Brain microvascular endothelial cell (primary cell): ENCODE data around the gene PIAS4.

Experiments
- DNase-seq: peaks from one replicate; pipeline ENCODE4 v3.0.0-alpha.2; 2020
- H3K27ac ChIP-seq: fragments of 250-450 bp; sonication (Bioruptor Pico); 2 replicates; pipeline ENCODE4 v1.5.1; 2020; ENCODE audit warnings: mild to moderate bottlenecking, moderate library complexity
- H3K27me3 ChIP-seq: fragments of 250-450 bp; sonication (Bioruptor Pico); replicated peaks from 2 replicates; pipeline ENCODE4 v1.5.1; 2020; ENCODE audit warnings: mild to moderate bottlenecking
- H3K36me3 ChIP-seq: fragments of 250-450 bp; sonication (Bioruptor Pico); replicated peaks from 2 replicates; pipeline ENCODE4 v1.5.1; 2020; ENCODE audit warnings: mild to moderate bottlenecking
- H3K4me3 ChIP-seq: 2 replicates; pipeline ENCODE4 v1.5.1; 2011; ENCODE audit warnings: low read depth, mild to moderate bottlenecking, control low read depth, low read length, moderate library complexity
- in situ Hi-C: cut with HindIII; loops from 2 replicates; pipeline ENCODE4 v1.10.0; 2017; ENCODE audit warnings: low sequenced_read_pairs, low pct_ligation_motif_present
- TF ChIP-seq, protein P1 (sequence below): IDR thresholded peaks from 2 replicates; pipeline ENCODE4 v1.5.1; 2011; ENCODE audit warnings: low read depth, mild to moderate bottlenecking, moderate library complexity, low read length, control low read depth, inconsistent platforms; ENCODE audit errors: missing control alignments

PIAS4 gene

DNA sequence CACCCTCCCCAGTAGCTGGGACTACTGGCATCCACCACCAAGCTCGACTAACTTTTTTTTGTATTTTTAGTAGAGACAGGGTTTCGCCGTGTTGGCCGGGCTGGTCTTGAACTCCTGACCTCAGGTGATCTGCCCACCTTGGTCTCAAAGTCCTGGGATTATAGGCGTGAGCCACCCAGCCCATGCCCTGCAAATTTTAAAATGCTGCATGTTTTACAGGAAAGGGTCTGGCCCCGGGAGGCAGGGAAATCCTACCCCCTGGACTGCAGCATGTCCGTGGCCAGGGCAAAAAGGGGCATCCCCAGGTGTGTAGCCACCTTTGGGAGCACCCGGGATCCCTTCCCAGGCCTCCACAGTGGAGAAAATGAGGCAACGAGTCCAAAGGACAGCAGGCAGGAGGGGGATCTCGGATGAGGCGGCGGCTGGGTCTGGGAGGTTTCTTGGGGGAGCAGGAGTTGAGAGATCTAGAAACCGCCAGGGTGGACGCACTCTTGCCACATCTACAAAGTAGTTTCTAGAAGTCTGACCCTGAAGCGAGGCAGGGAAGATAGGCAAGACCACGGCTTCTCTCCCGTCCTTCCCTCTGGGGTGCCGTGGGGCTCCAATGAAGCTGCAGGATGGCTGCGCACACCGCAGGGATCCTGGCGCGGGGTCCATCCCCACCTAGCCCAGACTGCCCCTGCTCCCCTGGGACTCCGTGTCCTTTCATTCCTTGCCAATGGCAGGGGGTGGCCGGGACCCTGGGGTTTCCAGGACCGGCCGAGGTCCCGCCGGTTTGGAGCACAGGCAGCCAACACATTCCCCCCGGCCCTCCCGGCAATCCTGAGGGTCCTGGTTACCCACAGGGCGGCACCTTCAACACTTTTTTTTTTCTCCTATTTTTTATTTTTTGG lies 80.5 kb downstream of the PIAS4 start:
- H3K27me3 ChIP-seq: no peaks in the 10 kb centered on the region
- no peak overlapping the region for H3K4me3 ChIP-seq
- TF ChIP-seq, protein P1, sequence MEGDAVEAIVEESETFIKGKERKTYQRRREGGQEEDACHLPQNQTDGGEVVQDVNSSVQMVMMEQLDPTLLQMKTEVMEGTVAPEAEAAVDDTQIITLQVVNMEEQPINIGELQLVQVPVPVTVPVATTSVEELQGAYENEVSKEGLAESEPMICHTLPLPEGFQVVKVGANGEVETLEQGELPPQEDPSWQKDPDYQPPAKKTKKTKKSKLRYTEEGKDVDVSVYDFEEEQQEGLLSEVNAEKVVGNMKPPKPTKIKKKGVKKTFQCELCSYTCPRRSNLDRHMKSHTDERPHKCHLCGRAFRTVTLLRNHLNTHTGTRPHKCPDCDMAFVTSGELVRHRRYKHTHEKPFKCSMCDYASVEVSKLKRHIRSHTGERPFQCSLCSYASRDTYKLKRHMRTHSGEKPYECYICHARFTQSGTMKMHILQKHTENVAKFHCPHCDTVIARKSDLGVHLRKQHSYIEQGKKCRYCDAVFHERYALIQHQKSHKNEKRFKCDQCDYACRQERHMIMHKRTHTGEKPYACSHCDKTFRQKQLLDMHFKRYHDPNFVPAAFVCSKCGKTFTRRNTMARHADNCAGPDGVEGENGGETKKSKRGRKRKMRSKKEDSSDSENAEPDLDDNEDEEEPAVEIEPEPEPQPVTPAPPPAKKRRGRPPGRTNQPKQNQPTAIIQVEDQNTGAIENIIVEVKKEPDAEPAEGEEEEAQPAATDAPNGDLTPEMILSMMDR: no peak
- in situ Hi-C loops: no loop called here
- peaks cover 25% of the 10 kb centered on the region for H3K36me3 ChIP-seq
- no peak for DNase-seq
- H3K27ac ChIP-seq: no peak overlapping the region

DNA sequence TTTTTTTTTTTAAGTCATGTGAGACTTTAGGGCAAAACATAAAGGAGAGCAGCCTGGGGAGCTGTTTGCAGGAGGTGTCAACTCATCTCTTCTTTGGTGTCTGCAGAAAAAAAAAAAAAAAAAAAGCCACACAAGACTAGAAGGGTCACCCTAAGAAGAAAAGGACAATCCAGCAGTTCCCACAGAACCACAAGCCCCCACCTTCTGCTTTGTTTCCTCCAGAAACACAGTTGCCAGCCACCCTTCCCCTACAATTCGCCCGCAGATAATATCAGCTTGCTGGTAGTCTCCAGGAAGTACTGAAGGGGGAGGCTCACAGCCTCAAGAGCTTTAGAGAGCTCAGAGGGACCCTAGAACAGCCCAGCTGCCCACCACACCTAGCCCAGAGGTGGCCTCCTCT lies 81.4 kb downstream of the PIAS4 start:
- in situ Hi-C loops: no loop called here
- H3K27me3 ChIP-seq: no peaks in the 10 kb centered on the region
- peaks cover 34% of the 10 kb centered on the region for H3K36me3 ChIP-seq
- TF ChIP-seq, protein P1: no peak
- H3K27ac ChIP-seq: no peak overlapping the region
- DNase-seq: no peak
- no peak overlapping the region for H3K4me3 ChIP-seq
